Fibroblast of lung (primary cell): ENCODE data around the gene SLC6A8. TPM values are rescaled to one million over a fixed set of nuclear protein-coding genes. Genes with fewer than 3 reads are reported as not detected.

ENCODE experiments used
- DNase-seq, 2 donors: peaks; one replicate each; pipeline versions ENCODE4 v3.0.0 to v3.0.0-alpha.2; 2010; ENCODE audit warnings: low read depth in 2 of 2
- H2AFZ ChIP-seq: 2 replicates; pipeline ENCODE4 v1.5.1; 2012; ENCODE audit warnings: low read length, control low read depth, inconsistent platforms
- H3K27ac ChIP-seq: 2 replicates; pipeline ENCODE4 v1.5.1; 2011; ENCODE audit warnings: low read length, control low read depth; ENCODE audit not compliant: insufficient read depth
- H3K27me3 ChIP-seq: 2 replicates; pipeline ENCODE4 v1.5.1; 2011; ENCODE audit warnings: mild to moderate bottlenecking, low read length; ENCODE audit not compliant: control insufficient read depth, insufficient read depth
- H3K36me3 ChIP-seq: 2 replicates; pipeline ENCODE4 v1.5.1; 2011; ENCODE audit warnings: low read length; ENCODE audit not compliant: control insufficient read depth, insufficient read depth
- H3K4me1 ChIP-seq: 2 replicates; pipeline ENCODE4 v1.5.1; 2011; ENCODE audit warnings: low read length; ENCODE audit not compliant: control insufficient read depth, insufficient read depth; ENCODE audit errors: extremely low read depth
- H3K4me2 ChIP-seq: 2 replicates; pipeline ENCODE4 v1.5.1; 2011; ENCODE audit warnings: low read length, control low read depth; ENCODE audit not compliant: insufficient read depth; ENCODE audit errors: extremely low read depth
- H3K4me3 ChIP-seq, 4 experiments: fragments of 200-600 bp in 1 of 4; sonication (generic) in 1 of 4; replicated peaks in 1 of 4; 2 replicates each; pipeline ENCODE4 v1.5.1; 2011 to 2016; ENCODE audit warnings: low read length in 4 of 4, low read depth in 3 of 4, mild to moderate bottlenecking in 3 of 4, control low read depth in 2 of 4, inconsistent platforms in 1 of 4, mixed read lengths in 1 of 4; ENCODE audit not compliant: insufficient read depth in 1 of 4; ENCODE audit errors: control extremely low read depth in 1 of 4
- H3K79me2 ChIP-seq: 2 replicates; pipeline ENCODE4 v1.5.1; 2012; ENCODE audit warnings: mild to moderate bottlenecking, low read length, inconsistent platforms; ENCODE audit not compliant: control insufficient read depth, insufficient read depth
- H3K9ac ChIP-seq: 2 replicates; pipeline ENCODE4 v1.5.1; 2011; ENCODE audit warnings: mild to moderate bottlenecking, low read length, control low read depth; ENCODE audit not compliant: insufficient read depth
- H3K9me3 ChIP-seq: 2 replicates; pipeline ENCODE4 v1.5.1; 2012; ENCODE audit warnings: low read depth, low read length; ENCODE audit not compliant: control insufficient read depth, insufficient read depth
- H4K20me1 ChIP-seq: 2 replicates; pipeline ENCODE4 v1.5.1; 2011; ENCODE audit warnings: low read length; ENCODE audit not compliant: control insufficient read depth, insufficient read depth; ENCODE audit errors: extremely low read depth
- CTCF ChIP-seq, 2 donors: IDR thresholded peaks in 1 of 2; conservative IDR thresholded peaks in 1 of 2; 1 replicate in 1 of 2; 2 replicates in 1 of 2; pipeline ENCODE4 v1.5.1; 2011 to 2012; ENCODE audit warnings: low read length in 2 of 2, control low read depth in 1 of 2, inconsistent platforms in 1 of 2, low read depth in 1 of 2, mild to moderate bottlenecking in 1 of 2
- EZH2 ChIP-seq: IDR thresholded peaks from 2 replicates; pipeline ENCODE4 v1.5.1; 2012; ENCODE audit warnings: low read length, control low read depth, mild to moderate bottlenecking; ENCODE audit errors: missing control alignments
- polyA plus RNA-seq, 2 donors: library from polyadenylated mRNA; depleted of rRNA in 1 of 2; stranded (reverse) in 1 of 2; unstranded in 1 of 2; fragments of >200 nt; gene quantifications; 2 replicates each; pipeline ENCODE4 v1.2.1, GENCODE V29; 2011 to 2012; ENCODE audit warnings: missing spikeins in 1 of 2
- total RNA-seq: library from RNA; depleted of rRNA; stranded (reverse); fragments of >200 nt; gene quantifications from 2 replicates; pipeline ENCODE4 v1.2.1, GENCODE V29; 2014

SLC6A8 gene
- total and polyA plus RNA-seq, 2 donors (not counting 1 experiment from before 2014, with no cell fraction given): 7.7 to 11.1 TPM

- TF ChIP-seq EZH2 (no peak), CTCF (conservative IDR thresholded peaks at IDR 0.05 in 1 of 2, IDR thresholded peaks at IDR 0.05 in 1 of 2; ENCODE audit: low read depth in 1 of 2, low read length in 2 of 2) (no peak)
- H3K27me3 ChIP-seq: no peaks in the 10 kb centered on the region
- H2AFZ ChIP-seq: no peak overlapping the region
- no peak overlapping the region for H3K4me3 ChIP-seq
- no peak overlapping the region for H3K9ac ChIP-seq
- H3K27ac ChIP-seq: no peak overlapping the region
- no peaks in the 10 kb centered on the region for H3K4me1 ChIP-seq
- H3K36me3 ChIP-seq: peaks cover 1% of the 10 kb centered on the region
- H3K4me2 ChIP-seq: no peak overlapping the region
- H3K9me3 ChIP-seq: no peaks in the 10 kb centered on the region
- H3K79me2 ChIP-seq: no peaks in the 10 kb centered on the region
- H4K20me1 ChIP-seq: no peaks in the 10 kb centered on the region
- no peak for DNase-seq
These were observed 19.1 kb downstream of the SLC6A8 start for GRCh38 chrX:153706799-153707198.

GRCh38 chrX:153707406-153707805 lies 19.7 kb downstream of the SLC6A8 start:
- no peak overlapping the region for H3K4me2 ChIP-seq
- no peak for DNase-seq
- H2AFZ ChIP-seq: no peak overlapping the region
- no peaks in the 10 kb centered on the region for H3K4me1 ChIP-seq
- no peaks in the 10 kb centered on the region for H3K9me3 ChIP-seq
- peaks cover 1% of the 10 kb centered on the region for H3K36me3 ChIP-seq
- no peak overlapping the region for H3K4me3 ChIP-seq
- TF ChIP-seq CTCF (conservative IDR thresholded peaks at IDR 0.05 in 1 of 2, IDR thresholded peaks at IDR 0.05 in 1 of 2; ENCODE audit: low read depth in 1 of 2, low read length in 2 of 2) (no peak), EZH2 (no peak)
- H3K79me2 ChIP-seq: no peaks in the 10 kb centered on the region
- H3K27ac ChIP-seq: no peak overlapping the region
- no peak overlapping the region for H3K9ac ChIP-seq
- no peaks in the 10 kb centered on the region for H4K20me1 ChIP-seq
- no peaks in the 10 kb centered on the region for H3K27me3 ChIP-seq

GRCh38 chrX:153708415-153708814 lies 20.7 kb downstream of the SLC6A8 start:
- H4K20me1 ChIP-seq: no peaks in the 10 kb centered on the region

More at GRCh38 chrX:153708415-153708814, 20.7 kb downstream of the SLC6A8 start:
- Histone ChIP-seq H3K9me3 (no peaks in the 10 kb centered on the region), H3K79me2 (no peaks in the 10 kb centered on the region), H3K4me3 (no peak overlapping the region), H3K4me2 (no peak overlapping the region), H3K36me3 (peaks cover 1% of the 10 kb centered on the region), H3K27me3 (no peaks in the 10 kb centered on the region), H3K4me1 (no peaks in the 10 kb centered on the region), H3K27ac (no peak overlapping the region), H2AFZ (no peak overlapping the region), H3K9ac (no peak overlapping the region)
- peak; percentile 73 to 82 for DNase-seq
- no peak for TF ChIP-seq EZH2
- TF ChIP-seq CTCF (conservative IDR thresholded peaks at IDR 0.05 in 1 of 2, IDR thresholded peaks at IDR 0.05 in 1 of 2; ENCODE audit: low read depth in 1 of 2, low read length in 2 of 2): peak; percentile 60 to 62
